ENCODE results near the gene MAT2A.

DNA sequence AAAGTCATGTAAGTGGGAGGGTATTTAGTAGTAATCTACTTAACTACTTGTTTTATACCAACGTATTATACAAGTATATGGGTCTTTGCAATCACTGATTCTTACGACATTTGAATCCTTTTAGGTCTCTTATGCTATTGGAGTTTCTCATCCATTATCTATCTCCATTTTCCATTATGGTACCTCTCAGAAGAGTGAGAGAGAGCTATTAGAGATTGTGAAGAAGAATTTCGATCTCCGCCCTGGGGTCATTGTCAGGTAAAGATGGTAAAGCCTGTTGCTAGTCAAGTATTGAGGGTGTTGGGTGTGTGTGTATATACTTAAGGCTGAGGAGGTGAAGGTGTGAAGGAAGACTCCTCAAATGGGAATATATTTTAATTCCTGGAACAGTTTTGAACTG lies 3.8 kb downstream of the MAT2A start:
- TF ChIP-seq, protein P1, sequence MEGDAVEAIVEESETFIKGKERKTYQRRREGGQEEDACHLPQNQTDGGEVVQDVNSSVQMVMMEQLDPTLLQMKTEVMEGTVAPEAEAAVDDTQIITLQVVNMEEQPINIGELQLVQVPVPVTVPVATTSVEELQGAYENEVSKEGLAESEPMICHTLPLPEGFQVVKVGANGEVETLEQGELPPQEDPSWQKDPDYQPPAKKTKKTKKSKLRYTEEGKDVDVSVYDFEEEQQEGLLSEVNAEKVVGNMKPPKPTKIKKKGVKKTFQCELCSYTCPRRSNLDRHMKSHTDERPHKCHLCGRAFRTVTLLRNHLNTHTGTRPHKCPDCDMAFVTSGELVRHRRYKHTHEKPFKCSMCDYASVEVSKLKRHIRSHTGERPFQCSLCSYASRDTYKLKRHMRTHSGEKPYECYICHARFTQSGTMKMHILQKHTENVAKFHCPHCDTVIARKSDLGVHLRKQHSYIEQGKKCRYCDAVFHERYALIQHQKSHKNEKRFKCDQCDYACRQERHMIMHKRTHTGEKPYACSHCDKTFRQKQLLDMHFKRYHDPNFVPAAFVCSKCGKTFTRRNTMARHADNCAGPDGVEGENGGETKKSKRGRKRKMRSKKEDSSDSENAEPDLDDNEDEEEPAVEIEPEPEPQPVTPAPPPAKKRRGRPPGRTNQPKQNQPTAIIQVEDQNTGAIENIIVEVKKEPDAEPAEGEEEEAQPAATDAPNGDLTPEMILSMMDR (conservative IDR thresholded peaks at IDR 0.05; ENCODE audit: low read length), result no peak
- no peak for TF ChIP-seq EZH2phosphoT487 (IDR thresholded peaks at IDR 0.05; ENCODE audit: borderline replicate concordance, low read depth, low read length)
